NOMO-1 treated with DMSO at 0.1 percent for 48 hours (cell line): Measurements from ENCODE around the gene MC4R.

Experiments used
- DNase-seq: peaks from one replicate; lab custom pipeline; 2025; ENCODE audit not compliant: unreplicated experiment; lab: John Stamatoyannopoulos, UW

MC4R gene

DNA sequence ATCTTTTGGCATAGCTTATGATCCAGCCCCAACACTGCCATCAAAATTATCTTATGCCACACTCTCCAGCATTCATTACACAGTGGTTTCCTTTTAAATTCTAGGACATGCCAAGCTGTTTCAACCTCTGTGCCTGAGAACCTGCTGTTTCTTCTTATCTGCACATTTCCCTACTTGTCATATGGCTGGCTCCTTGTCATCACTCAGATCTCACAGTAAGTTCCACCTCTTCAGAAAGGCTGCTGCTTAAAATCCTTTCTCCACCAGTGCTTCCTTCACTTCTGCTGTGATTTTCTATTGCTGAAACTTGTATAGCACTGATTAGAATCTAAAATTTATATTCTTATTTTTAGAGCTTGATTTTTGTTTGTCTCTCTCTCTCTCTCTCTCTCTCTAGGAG lies 43.4 kb downstream of the MC4R start:
- no peak for DNase-seq

DNA sequence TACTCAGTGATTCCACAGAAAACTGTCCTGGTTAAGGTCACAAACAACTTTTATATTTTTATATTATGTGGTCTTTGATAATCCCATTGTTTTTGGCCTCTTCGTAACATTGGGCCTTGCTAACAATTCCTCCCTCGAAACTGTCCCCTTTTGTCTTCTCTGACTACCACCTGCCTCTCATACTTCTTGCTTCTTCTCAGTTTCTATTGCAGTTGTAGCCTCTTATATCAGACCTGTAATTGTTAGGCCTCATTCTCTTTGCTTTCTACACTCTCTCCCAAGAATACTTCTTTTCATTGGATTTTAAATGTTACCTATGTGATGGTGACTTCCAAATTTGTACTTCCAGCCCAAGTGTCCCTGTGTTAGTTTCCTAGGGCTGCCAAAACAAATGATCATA lies 44.7 kb downstream of the MC4R start:
- no peak for DNase-seq

DNA sequence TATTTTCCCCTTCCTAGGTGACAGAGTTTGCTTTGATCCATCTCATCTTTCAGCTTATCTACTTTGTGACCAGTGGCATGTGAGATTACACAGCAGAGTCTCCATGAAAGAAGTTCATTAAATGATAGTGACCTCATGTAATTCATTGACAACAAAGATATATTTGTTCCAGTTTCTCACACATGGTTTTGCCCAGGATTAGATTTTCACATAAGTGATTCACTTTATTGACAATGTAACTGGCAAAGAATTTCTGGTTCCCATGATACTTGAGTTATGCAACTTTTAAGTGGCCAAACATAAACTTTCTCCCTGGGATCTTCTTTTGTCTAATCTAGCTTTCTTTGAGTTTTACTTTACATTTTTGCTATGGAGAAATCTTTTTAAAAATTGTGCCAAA lies 50.0 kb downstream of the MC4R start:
- DNase-seq, result no peak
